ENCODE measurements around the gene ACER1. TPM values are rescaled to one million over a fixed set of nuclear protein-coding genes. Genes with fewer than 3 reads are reported as not detected.

ACER1 gene
- total and polyA plus RNA-seq, 2 experiments from 2014 or later: not detected

DNA sequence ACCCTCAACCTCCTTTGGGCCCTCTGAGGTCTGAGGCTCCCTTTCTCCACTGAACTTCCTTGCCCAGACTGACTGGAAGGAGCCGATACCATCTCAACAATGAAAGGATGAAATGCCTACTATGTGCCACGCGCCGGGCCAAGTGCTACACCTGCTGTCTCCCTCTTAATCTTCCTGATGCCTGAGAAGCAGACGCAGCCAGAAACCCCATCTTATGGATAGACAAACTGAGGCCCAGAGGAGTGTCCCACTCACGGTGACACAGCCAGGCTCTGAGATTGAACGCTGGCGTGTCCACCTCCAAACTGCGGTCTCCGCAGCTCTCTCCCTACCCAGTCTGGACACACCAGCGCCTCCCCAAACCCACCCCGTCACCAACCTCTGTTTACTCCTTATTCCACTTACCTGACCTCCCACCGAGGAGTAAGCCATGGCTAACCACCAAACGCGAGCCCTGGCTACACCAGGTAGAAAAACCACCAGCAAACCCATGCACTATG, 74.5 kb downstream of the ACER1 start:
- TF ChIP-seq POLR2AphosphoS5 (IDR thresholded peaks at IDR 0.05; ENCODE audit: low read depth): no peak
- TF ChIP-seq, protein P1, sequence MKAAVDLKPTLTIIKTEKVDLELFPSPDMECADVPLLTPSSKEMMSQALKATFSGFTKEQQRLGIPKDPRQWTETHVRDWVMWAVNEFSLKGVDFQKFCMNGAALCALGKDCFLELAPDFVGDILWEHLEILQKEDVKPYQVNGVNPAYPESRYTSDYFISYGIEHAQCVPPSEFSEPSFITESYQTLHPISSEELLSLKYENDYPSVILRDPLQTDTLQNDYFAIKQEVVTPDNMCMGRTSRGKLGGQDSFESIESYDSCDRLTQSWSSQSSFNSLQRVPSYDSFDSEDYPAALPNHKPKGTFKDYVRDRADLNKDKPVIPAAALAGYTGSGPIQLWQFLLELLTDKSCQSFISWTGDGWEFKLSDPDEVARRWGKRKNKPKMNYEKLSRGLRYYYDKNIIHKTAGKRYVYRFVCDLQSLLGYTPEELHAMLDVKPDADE (IDR thresholded peaks at IDR 0.05): no peak
- no peak for TF ChIP-seq ZNF114 (CRISPR knock-in tag; IDR thresholded peaks at IDR 0.05)
- no peak for TF ChIP-seq ZNF331 (CRISPR knock-in tag; IDR thresholded peaks at IDR 0.05; ENCODE audit: low read depth)
- TF ChIP-seq, protein P2, sequence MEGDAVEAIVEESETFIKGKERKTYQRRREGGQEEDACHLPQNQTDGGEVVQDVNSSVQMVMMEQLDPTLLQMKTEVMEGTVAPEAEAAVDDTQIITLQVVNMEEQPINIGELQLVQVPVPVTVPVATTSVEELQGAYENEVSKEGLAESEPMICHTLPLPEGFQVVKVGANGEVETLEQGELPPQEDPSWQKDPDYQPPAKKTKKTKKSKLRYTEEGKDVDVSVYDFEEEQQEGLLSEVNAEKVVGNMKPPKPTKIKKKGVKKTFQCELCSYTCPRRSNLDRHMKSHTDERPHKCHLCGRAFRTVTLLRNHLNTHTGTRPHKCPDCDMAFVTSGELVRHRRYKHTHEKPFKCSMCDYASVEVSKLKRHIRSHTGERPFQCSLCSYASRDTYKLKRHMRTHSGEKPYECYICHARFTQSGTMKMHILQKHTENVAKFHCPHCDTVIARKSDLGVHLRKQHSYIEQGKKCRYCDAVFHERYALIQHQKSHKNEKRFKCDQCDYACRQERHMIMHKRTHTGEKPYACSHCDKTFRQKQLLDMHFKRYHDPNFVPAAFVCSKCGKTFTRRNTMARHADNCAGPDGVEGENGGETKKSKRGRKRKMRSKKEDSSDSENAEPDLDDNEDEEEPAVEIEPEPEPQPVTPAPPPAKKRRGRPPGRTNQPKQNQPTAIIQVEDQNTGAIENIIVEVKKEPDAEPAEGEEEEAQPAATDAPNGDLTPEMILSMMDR (conservative IDR thresholded peaks at IDR 0.05; ENCODE audit: low read depth in 2 of 2): no peak
- Histone ChIP-seq H3F3A (replicated peaks; ENCODE audit: low read depth) (no peaks in the 10 kb centered on the region), H3K36me3 (ENCODE audit: insufficient read depth) (no peaks in the 10 kb centered on the region), H2AFZ (no peak overlapping the region), H3K27ac (ENCODE audit: low read depth) (no peak overlapping the region), H3K9me2 (ENCODE audit: insufficient read depth) (no peaks in the 10 kb centered on the region), H3K4me3 (no peak overlapping the region), H3K4me1 (ENCODE audit: insufficient read depth) (peaks cover 4% of the 10 kb centered on the region; the same call in 1 of the 2 replicates), H4K20me1 (replicated peaks; ENCODE audit: insufficient read depth) (peaks cover 35% of the 10 kb centered on the region), H3K27me3 (ENCODE audit: insufficient read depth) (no peaks in the 10 kb centered on the region), H3K4me2 (no peak overlapping the region), H3K79me2 (replicated peaks; ENCODE audit: insufficient read depth) (peaks cover 78% of the 10 kb centered on the region)
- Mint-ChIP-seq H3K4me1 (peaks cover 15% of the 10 kb centered on the region), H3K9me3 (no peaks in the 10 kb centered on the region), H3K27me3 (ENCODE audit: insufficient read depth, low read depth, poor library complexity) (peaks cover 14% of the 10 kb centered on the region), H3K36me3 (ENCODE audit: low read depth) (peaks cover 56% of the 10 kb centered on the region), H3K27ac (no peak overlapping the region), H3K4me3 (no peak overlapping the region)
- no peak for DNase-seq (ENCODE audit: low spot score)
- ATAC-seq: no peak

Other genes with a start within 250 kb of the ACER1 start
- gene RFX2, start 223.1 kb downstream of the ACER1 start, total RNA-seq (2014; rRNA removed; shearing (Covaris generic)): 4.6 and 5.2 TPM in 2 replicates
- gene RFX2, start 223.1 kb downstream of the ACER1 start, polyA plus RNA-seq (2016; fragmentation: Nextera tagmentation; extraction: Ambion mirVana): 11.5 and 13.0 TPM in 2 replicates
- gene ACSBG2, start 197.9 kb downstream of the ACER1 start, total RNA-seq (2014; rRNA removed; shearing (Covaris generic)): not detected in 2 replicates
- not detected in 2 replicates for gene ACSBG2, start 197.9 kb downstream of the ACER1 start, polyA plus RNA-seq (2016; fragmentation: Nextera tagmentation; extraction: Ambion mirVana)
- gene MLLT1, start 53.6 kb downstream of the ACER1 start, total RNA-seq (2014; rRNA removed; shearing (Covaris generic)): 15.4 and 23.4 TPM in 2 replicates
- gene MLLT1, start 53.6 kb downstream of the ACER1 start, polyA plus RNA-seq (2016; fragmentation: Nextera tagmentation; extraction: Ambion mirVana): 17.8 and 19.9 TPM in 2 replicates
- gene CLPP, start 27.9 kb upstream of the ACER1 start, total RNA-seq (2014; rRNA removed; shearing (Covaris generic)): 96.7 and 110 TPM in 2 replicates
- 65.7 and 76.4 TPM in 2 replicates for gene CLPP, start 27.9 kb upstream of the ACER1 start, polyA plus RNA-seq (2016; fragmentation: Nextera tagmentation; extraction: Ambion mirVana)
- 52.0 and 75.4 TPM in 2 replicates for gene ALKBH7, start 39.2 kb upstream of the ACER1 start, total RNA-seq (2014; rRNA removed; shearing (Covaris generic))
- gene ALKBH7, start 39.2 kb upstream of the ACER1 start, polyA plus RNA-seq (2016; fragmentation: Nextera tagmentation; extraction: Ambion mirVana): 66.3 and 76.1 TPM in 2 replicates
- 0.93 and 1.2 TPM in 2 replicates for gene PSPN, start 42.3 kb upstream of the ACER1 start, total RNA-seq (2014; rRNA removed; shearing (Covaris generic))
- gene PSPN, start 42.3 kb upstream of the ACER1 start, polyA plus RNA-seq (2016; fragmentation: Nextera tagmentation; extraction: Ambion mirVana): 0.82 and 1.5 TPM in 2 replicates
- 44.4 and 65.5 TPM in 2 replicates for gene GTF2F1, start 59.6 kb upstream of the ACER1 start, total RNA-seq (2014; rRNA removed; shearing (Covaris generic))
- 62.1 and 76.1 TPM in 2 replicates for gene GTF2F1, start 59.6 kb upstream of the ACER1 start, polyA plus RNA-seq (2016; fragmentation: Nextera tagmentation; extraction: Ambion mirVana)
- 359 and 367 TPM in 2 replicates for gene KHSRP, start 91.2 kb upstream of the ACER1 start, total RNA-seq (2014; rRNA removed; shearing (Covaris generic))
- 129 and 144 TPM in 2 replicates for gene KHSRP, start 91.2 kb upstream of the ACER1 start, polyA plus RNA-seq (2016; fragmentation: Nextera tagmentation; extraction: Ambion mirVana)
- gene SLC25A41, start 100.2 kb upstream of the ACER1 start, total RNA-seq (2014; rRNA removed; shearing (Covaris generic)): 0.35 TPM in 1 of 2 replicates, not detected in the other
- gene SLC25A41, start 100.2 kb upstream of the ACER1 start, polyA plus RNA-seq (2016; fragmentation: Nextera tagmentation; extraction: Ambion mirVana): 0.23 and 0.24 TPM in 2 replicates
- 90.5 and 96.4 TPM in 2 replicates for gene SLC25A23, start 126.2 kb upstream of the ACER1 start, total RNA-seq (2014; rRNA removed; shearing (Covaris generic))
- 25.1 and 25.7 TPM in 2 replicates for gene SLC25A23, start 126.2 kb upstream of the ACER1 start, polyA plus RNA-seq (2016; fragmentation: Nextera tagmentation; extraction: Ambion mirVana)
- 32.2 and 44.4 TPM in 2 replicates for gene CRB3, start 130.7 kb upstream of the ACER1 start, total RNA-seq (2014; rRNA removed; shearing (Covaris generic))
- 11.8 and 16.6 TPM in 2 replicates for gene CRB3, start 130.7 kb upstream of the ACER1 start, polyA plus RNA-seq (2016; fragmentation: Nextera tagmentation; extraction: Ambion mirVana)
- 2.8 and 3.1 TPM in 2 replicates for gene DENND1C, start 148.2 kb upstream of the ACER1 start, total RNA-seq (2014; rRNA removed; shearing (Covaris generic))
- gene DENND1C, start 148.2 kb upstream of the ACER1 start, polyA plus RNA-seq (2016; fragmentation: Nextera tagmentation; extraction: Ambion mirVana): 6.1 and 6.3 TPM in 2 replicates
- gene TUBB4A, start 168.7 kb upstream of the ACER1 start, total RNA-seq (2014; rRNA removed; shearing (Covaris generic)): 31.1 and 41.7 TPM in 2 replicates
- gene TUBB4A, start 168.7 kb upstream of the ACER1 start, polyA plus RNA-seq (2016; fragmentation: Nextera tagmentation; extraction: Ambion mirVana): 32.9 and 34.6 TPM in 2 replicates
- gene TNFSF9, start 197.4 kb upstream of the ACER1 start, total RNA-seq (2014; rRNA removed; shearing (Covaris generic)): 5.3 and 9.1 TPM in 2 replicates
- 2.6 and 2.8 TPM in 2 replicates for gene TNFSF9, start 197.4 kb upstream of the ACER1 start, polyA plus RNA-seq (2016; fragmentation: Nextera tagmentation; extraction: Ambion mirVana)